Measurements from ENCODE around the gene TUBB4B.
"Not testable (repeated sequence)": the region's sequence is repeated elsewhere in the genome, so short reads cannot be mapped to it uniquely, and the experiment has no call there.

GRCh38 chr9:137239541-137240200 lies 1.4 kb upstream of the TUBB4B start:
- TF ChIP-seq POLR2A (IDR thresholded peaks at IDR 0.05), result not testable (repeated sequence)
- TF ChIP-seq, protein P1, sequence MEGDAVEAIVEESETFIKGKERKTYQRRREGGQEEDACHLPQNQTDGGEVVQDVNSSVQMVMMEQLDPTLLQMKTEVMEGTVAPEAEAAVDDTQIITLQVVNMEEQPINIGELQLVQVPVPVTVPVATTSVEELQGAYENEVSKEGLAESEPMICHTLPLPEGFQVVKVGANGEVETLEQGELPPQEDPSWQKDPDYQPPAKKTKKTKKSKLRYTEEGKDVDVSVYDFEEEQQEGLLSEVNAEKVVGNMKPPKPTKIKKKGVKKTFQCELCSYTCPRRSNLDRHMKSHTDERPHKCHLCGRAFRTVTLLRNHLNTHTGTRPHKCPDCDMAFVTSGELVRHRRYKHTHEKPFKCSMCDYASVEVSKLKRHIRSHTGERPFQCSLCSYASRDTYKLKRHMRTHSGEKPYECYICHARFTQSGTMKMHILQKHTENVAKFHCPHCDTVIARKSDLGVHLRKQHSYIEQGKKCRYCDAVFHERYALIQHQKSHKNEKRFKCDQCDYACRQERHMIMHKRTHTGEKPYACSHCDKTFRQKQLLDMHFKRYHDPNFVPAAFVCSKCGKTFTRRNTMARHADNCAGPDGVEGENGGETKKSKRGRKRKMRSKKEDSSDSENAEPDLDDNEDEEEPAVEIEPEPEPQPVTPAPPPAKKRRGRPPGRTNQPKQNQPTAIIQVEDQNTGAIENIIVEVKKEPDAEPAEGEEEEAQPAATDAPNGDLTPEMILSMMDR (IDR thresholded peaks at IDR 0.05), result not testable (repeated sequence)

Measured in lower leg skin (tissue), 3 donors.